ENCODE measurements around the gene HELZ.
A peak's percentile ranks its signal among the peaks of the same experiment; 100 is the strongest.

Gene HELZ

DNA sequence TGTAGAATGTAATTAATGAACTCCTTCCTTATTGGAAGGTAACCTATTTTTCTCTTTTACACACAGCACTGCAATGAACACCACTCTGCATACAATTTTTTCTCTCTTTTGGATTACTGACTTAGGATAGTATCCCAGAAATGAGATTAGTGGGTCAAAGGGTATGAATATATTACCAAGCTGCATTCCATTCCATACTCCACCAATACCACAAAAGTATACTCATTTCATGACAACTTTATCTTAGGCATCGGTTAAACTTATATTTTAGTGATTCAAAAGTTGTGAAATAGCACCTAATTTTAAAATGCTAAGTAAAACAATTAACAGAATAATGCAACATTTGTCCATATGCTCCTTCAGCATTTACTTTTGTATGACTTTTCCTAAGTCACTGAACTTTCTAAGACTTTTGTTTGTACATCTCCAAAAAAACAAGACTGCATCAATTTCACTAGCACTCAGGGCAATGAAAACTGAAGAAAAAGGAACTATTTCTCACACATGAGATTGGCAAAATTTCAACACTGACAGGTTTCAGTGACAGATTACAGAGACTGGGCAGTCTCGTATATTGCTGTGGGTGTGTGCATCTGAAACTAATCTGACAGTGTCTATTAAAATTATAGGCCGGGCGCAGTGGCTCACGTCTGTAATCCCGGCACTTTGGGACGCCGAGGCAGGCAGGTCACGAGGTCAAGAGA is 32.1 kb downstream of the HELZ start:
- H2BK120ac ChIP-seq (ENCODE audit: low read depth, low read length), result no peak overlapping the region
- no peaks in the 10 kb centered on the region for H3K9me3 ChIP-seq (ENCODE audit: control insufficient read depth, low read length)
- peak overlapping the region in 1 of 2 experiments; percentile 50 for H3K18ac ChIP-seq (ENCODE audit: low read depth in 1 of 2, low read length in 2 of 2)
- 82% methylated on average over 8 of the region's 9 CpGs for WGBS
- H4K8ac ChIP-seq (ENCODE audit: low read length), result peak overlapping the region; percentile 27
- H2BK12ac ChIP-seq (ENCODE audit: low read length in 2 of 2), result no peak overlapping the region
- no peak overlapping the region for H3K4me3 ChIP-seq (ENCODE audit: insufficient read depth in 1 of 2, low read depth in 1 of 2, low read length in 2 of 2)
- DNase-seq, result peak; percentile 67
- no peak overlapping the region for H3K14ac ChIP-seq (ENCODE audit: low read length in 2 of 2)
- peak overlapping the region; percentile 34 for H3K9ac ChIP-seq (ENCODE audit: low read length)
- H3K23ac ChIP-seq (ENCODE audit: low read length in 2 of 2), result no peak overlapping the region
- H3K27ac ChIP-seq (ENCODE audit: low read length, poor library complexity, severe bottlenecking), result peak overlapping the region; percentile 90
- peaks cover 19% of the 10 kb centered on the region for H3K4me1 ChIP-seq (ENCODE audit: control insufficient read depth, insufficient read depth, low read depth, low read length)
- H3K79me1 ChIP-seq (replicated peaks; ENCODE audit: low read length, poor library complexity, severe bottlenecking), result peaks cover 25% of the 10 kb centered on the region
- no peak overlapping the region for H2BK5ac ChIP-seq (ENCODE audit: low read depth, low read length, poor library complexity, severe bottlenecking)
- H4K91ac ChIP-seq (ENCODE audit: low read length), result no peak overlapping the region
- peak overlapping the region; percentile 27 for H2AK5ac ChIP-seq (ENCODE audit: low read length, severe bottlenecking)
- H3K27me3 ChIP-seq (ENCODE audit: control insufficient read depth in 1 of 2, insufficient read depth in 1 of 2, low read length in 2 of 2), result no peaks in the 10 kb centered on the region
- no peak overlapping the region for H3K4me2 ChIP-seq (ENCODE audit: low read length, poor library complexity, severe bottlenecking)
- H3K36me3 ChIP-seq (ENCODE audit: control insufficient read depth in 1 of 2, insufficient read depth in 2 of 2, low read depth in 1 of 2, low read length in 2 of 2), result peaks cover 13 to 37% of the 10 kb centered on the region in 2 experiments
- no peak overlapping the region for H2BK15ac ChIP-seq (ENCODE audit: low read depth, poor library complexity, severe bottlenecking)
- no peak overlapping the region for H3K4ac ChIP-seq (ENCODE audit: low read depth in 1 of 2, low read length in 2 of 2)
- no peak overlapping the region for H2AFZ ChIP-seq (ENCODE audit: low read depth, low read length)

DNA sequence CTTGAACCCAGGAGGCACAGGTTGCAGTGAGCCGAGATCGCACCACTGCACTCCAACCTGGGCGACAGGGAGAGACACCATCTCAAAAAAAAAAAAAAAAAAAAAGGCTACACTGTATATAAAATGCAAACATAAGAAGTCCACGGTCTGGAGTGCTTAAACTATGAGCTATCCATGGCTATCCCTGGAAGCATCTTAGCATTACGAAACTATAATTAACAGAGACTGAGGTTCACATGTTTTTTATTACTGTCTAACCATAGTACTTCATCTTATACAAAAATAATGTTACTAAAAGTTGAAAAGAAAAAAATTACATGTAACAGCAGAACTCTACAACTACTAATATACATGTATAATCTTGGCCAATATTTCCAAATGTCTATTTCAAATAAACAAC is 32.8 kb downstream of the HELZ start:
- 100% methylated on average over 1 of the region's 5 CpGs for WGBS
- peak overlapping the region; percentile 20 for H3K9ac ChIP-seq (ENCODE audit: low read length)
- peaks cover 7 to 32% of the 10 kb centered on the region in 2 experiments for H3K36me3 ChIP-seq (ENCODE audit: control insufficient read depth in 1 of 2, insufficient read depth in 2 of 2, low read depth in 1 of 2, low read length in 2 of 2)

DNA sequence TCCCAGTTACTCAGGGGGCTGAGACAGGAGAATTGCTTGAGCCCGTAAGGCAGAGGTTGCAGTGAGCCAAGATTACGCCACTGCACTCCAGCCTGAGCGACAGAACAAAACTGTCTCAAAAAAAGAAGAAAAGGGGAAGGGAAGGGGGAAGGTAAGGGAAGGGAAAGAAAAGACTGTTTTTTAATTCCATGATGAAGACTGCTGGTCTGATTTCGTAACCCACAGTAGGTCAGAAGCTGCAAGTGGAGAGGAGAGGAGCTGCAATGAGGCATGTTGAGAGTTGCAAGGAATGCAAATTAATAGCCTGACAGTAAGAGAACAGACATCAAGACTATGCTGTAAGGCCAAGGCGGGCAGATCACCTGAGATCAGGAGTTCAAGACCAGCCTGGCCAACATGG is 33.3 kb downstream of the HELZ start:
- no peak overlapping the region for H4K91ac ChIP-seq (ENCODE audit: low read length)
- no peak overlapping the region for H2BK5ac ChIP-seq (ENCODE audit: low read depth, low read length, poor library complexity, severe bottlenecking)
- no peak overlapping the region for H2AFZ ChIP-seq (ENCODE audit: low read depth, low read length)
- no peak overlapping the region for H2BK12ac ChIP-seq (ENCODE audit: low read length in 2 of 2)
- 96% methylated on average over 4 of the region's 5 CpGs for WGBS
- H3K79me1 ChIP-seq (replicated peaks; ENCODE audit: low read length, poor library complexity, severe bottlenecking), result peaks cover 22% of the 10 kb centered on the region
- H3K4me3 ChIP-seq (ENCODE audit: insufficient read depth in 1 of 2, low read depth in 1 of 2, low read length in 2 of 2), result no peak overlapping the region
- H3K27me3 ChIP-seq (ENCODE audit: control insufficient read depth in 1 of 2, insufficient read depth in 1 of 2, low read length in 2 of 2), result no peaks in the 10 kb centered on the region
- H3K18ac ChIP-seq (ENCODE audit: low read depth in 1 of 2, low read length in 2 of 2), result no peak overlapping the region
- H2BK15ac ChIP-seq (ENCODE audit: low read depth, poor library complexity, severe bottlenecking), result no peak overlapping the region
- H3K27ac ChIP-seq (ENCODE audit: low read length, poor library complexity, severe bottlenecking), result no peak overlapping the region
- no peak overlapping the region for H3K4me2 ChIP-seq (ENCODE audit: low read length, poor library complexity, severe bottlenecking)
- H2BK120ac ChIP-seq (ENCODE audit: low read depth, low read length), result no peak overlapping the region
- no peak overlapping the region for H3K14ac ChIP-seq (ENCODE audit: low read length in 2 of 2)
- no peak overlapping the region for H3K4ac ChIP-seq (ENCODE audit: low read depth in 1 of 2, low read length in 2 of 2)
- H3K36me3 ChIP-seq (ENCODE audit: control insufficient read depth in 1 of 2, insufficient read depth in 2 of 2, low read depth in 1 of 2, low read length in 2 of 2), result peaks cover 7 to 27% of the 10 kb centered on the region in 2 experiments
- no peaks in the 10 kb centered on the region for H3K9me3 ChIP-seq (ENCODE audit: control insufficient read depth, low read length)
- no peak overlapping the region for H4K8ac ChIP-seq (ENCODE audit: low read length)
- no peak overlapping the region for H3K23ac ChIP-seq (ENCODE audit: low read length in 2 of 2)
- peaks cover 15% of the 10 kb centered on the region for H3K4me1 ChIP-seq (ENCODE audit: control insufficient read depth, insufficient read depth, low read depth, low read length)
- no peak overlapping the region for H2AK5ac ChIP-seq (ENCODE audit: low read length, severe bottlenecking)
- H3K9ac ChIP-seq (ENCODE audit: low read length), result no peak overlapping the region
- peak; percentile 64 for DNase-seq

More for the DNA sequence above, 32.8 kb downstream of the HELZ start:
- Histone ChIP-seq H3K27me3 (ENCODE audit: control insufficient read depth in 1 of 2, insufficient read depth in 1 of 2, low read length in 2 of 2) (no peaks in the 10 kb centered on the region), H2AFZ (ENCODE audit: low read depth, low read length) (no peak overlapping the region), H2AK5ac (ENCODE audit: low read length, severe bottlenecking) (no peak overlapping the region), H2BK15ac (ENCODE audit: low read depth, poor library complexity, severe bottlenecking) (no peak overlapping the region), H3K23ac (ENCODE audit: low read length in 2 of 2) (no peak overlapping the region), H3K4ac (ENCODE audit: low read depth in 1 of 2, low read length in 2 of 2) (no peak overlapping the region), H2BK12ac (ENCODE audit: low read length in 2 of 2) (no peak overlapping the region), H3K9me3 (ENCODE audit: control insufficient read depth, low read length) (no peaks in the 10 kb centered on the region), H3K27ac (ENCODE audit: low read length, poor library complexity, severe bottlenecking) (no peak overlapping the region), H4K91ac (ENCODE audit: low read length) (no peak overlapping the region), H3K14ac (ENCODE audit: low read length in 2 of 2) (no peak overlapping the region), H3K18ac (ENCODE audit: low read depth in 1 of 2, low read length in 2 of 2) (no peak overlapping the region), H3K4me1 (ENCODE audit: control insufficient read depth, insufficient read depth, low read depth, low read length) (peaks cover 16% of the 10 kb centered on the region), H4K8ac (ENCODE audit: low read length) (no peak overlapping the region), H3K4me3 (ENCODE audit: insufficient read depth in 1 of 2, low read depth in 1 of 2, low read length in 2 of 2) (no peak overlapping the region), H2BK120ac (ENCODE audit: low read depth, low read length) (no peak overlapping the region), H2BK5ac (ENCODE audit: low read depth, low read length, poor library complexity, severe bottlenecking) (no peak overlapping the region), H3K4me2 (ENCODE audit: low read length, poor library complexity, severe bottlenecking) (no peak overlapping the region), H3K79me1 (replicated peaks; ENCODE audit: low read length, poor library complexity, severe bottlenecking) (peaks cover 23% of the 10 kb centered on the region)
- DNase-seq, result peak; percentile 41

DNA sequence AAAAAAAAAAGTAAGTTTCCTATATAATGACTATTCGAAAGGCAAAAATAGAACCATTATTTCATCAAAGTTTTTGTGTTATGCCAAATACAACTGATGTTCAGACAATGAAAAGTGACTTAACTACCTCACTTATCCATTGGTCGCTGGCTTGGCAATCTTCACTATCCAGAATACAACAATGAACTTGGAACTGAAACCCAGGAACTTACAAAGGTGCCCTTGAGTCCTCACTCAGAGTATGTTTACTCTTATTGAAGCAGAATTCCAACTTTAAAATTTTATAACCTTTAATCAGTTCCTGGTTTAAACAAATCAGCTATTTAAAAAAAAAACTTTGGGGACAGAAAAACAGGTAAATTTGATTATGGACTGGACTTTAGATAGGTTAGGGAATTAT is 34.1 kb downstream of the HELZ start:
- DNase-seq, result no peak
- Histone ChIP-seq H3K27me3 (ENCODE audit: control insufficient read depth in 1 of 2, insufficient read depth in 1 of 2, low read length in 2 of 2) (no peaks in the 10 kb centered on the region), H3K4me1 (ENCODE audit: control insufficient read depth, insufficient read depth, low read depth, low read length) (peaks cover 9% of the 10 kb centered on the region), H3K9me3 (ENCODE audit: control insufficient read depth, low read length) (no peaks in the 10 kb centered on the region), H2AFZ (ENCODE audit: low read depth, low read length) (no peak overlapping the region), H2BK15ac (ENCODE audit: low read depth, poor library complexity, severe bottlenecking) (no peak overlapping the region), H2AK5ac (ENCODE audit: low read length, severe bottlenecking) (no peak overlapping the region), H3K79me1 (replicated peaks; ENCODE audit: low read length, poor library complexity, severe bottlenecking) (peaks cover 17% of the 10 kb centered on the region), H2BK5ac (ENCODE audit: low read depth, low read length, poor library complexity, severe bottlenecking) (no peak overlapping the region), H3K18ac (ENCODE audit: low read depth in 1 of 2, low read length in 2 of 2) (no peak overlapping the region), H2BK12ac (ENCODE audit: low read length in 2 of 2) (no peak overlapping the region), H3K14ac (ENCODE audit: low read length in 2 of 2) (no peak overlapping the region), H3K27ac (ENCODE audit: low read length, poor library complexity, severe bottlenecking) (no peak overlapping the region), H3K36me3 (ENCODE audit: control insufficient read depth in 1 of 2, insufficient read depth in 2 of 2, low read depth in 1 of 2, low read length in 2 of 2) (peaks cover 7 to 19% of the 10 kb centered on the region in 2 experiments), H3K4me3 (ENCODE audit: insufficient read depth in 1 of 2, low read depth in 1 of 2, low read length in 2 of 2) (no peak overlapping the region), H3K23ac (ENCODE audit: low read length in 2 of 2) (no peak overlapping the region), H4K91ac (ENCODE audit: low read length) (no peak overlapping the region), H2BK120ac (ENCODE audit: low read depth, low read length) (no peak overlapping the region), H3K9ac (ENCODE audit: low read length) (no peak overlapping the region), H3K4ac (ENCODE audit: low read depth in 1 of 2, low read length in 2 of 2) (no peak overlapping the region), H3K4me2 (ENCODE audit: low read length, poor library complexity, severe bottlenecking) (no peak overlapping the region), H4K8ac (ENCODE audit: low read length) (no peak overlapping the region)
- 100% methylated on average over 2 of the region's 2 CpGs for WGBS

All from mesenchymal stem cell (in vitro differentiated cells and primary cell).